HepG2 (cell line): ENCODE data around the gene ZNFX1. TPM values are rescaled to one million over a fixed set of nuclear protein-coding genes. Genes with fewer than 3 reads are reported as not detected.

ENCODE experiments used
- ARID2 ChIP-seq: sonication (generic); formaldehyde crosslinking; IDR thresholded peaks from 2 replicates; pipeline ENCODE4 v1.8.1; 2022; ENCODE audit warnings: mild to moderate bottlenecking, missing genetic modification reagents, borderline replicate concordance
- BRD4 ChIP-seq: sonication (generic); formaldehyde crosslinking; IDR thresholded peaks from 2 replicates; pipeline ENCODE4 v1.4.0; 2020; ENCODE audit warnings: missing genetic modification reagents
- BRF2 ChIP-seq: sonication (generic); formaldehyde crosslinking; IDR thresholded peaks from 2 replicates; pipeline ENCODE4 v1.8.1; 2022; ENCODE audit warnings: mild to moderate bottlenecking, missing genetic modification reagents
- CHCHD3 ChIP-seq: sonication (generic); formaldehyde crosslinking; IDR thresholded peaks from 2 replicates; pipeline ENCODE4 v1.8.0; 2022; ENCODE audit warnings: mild to moderate bottlenecking, missing genetic modification reagents, moderate library complexity
- FOSL1 ChIP-seq: sonication (generic); formaldehyde crosslinking; IDR thresholded peaks from 2 replicates; pipeline ENCODE4 v1.9.0; 2021; ENCODE audit warnings: missing genetic modification reagents, borderline replicate concordance
- GLMP ChIP-seq: sonication (generic); formaldehyde crosslinking; IDR thresholded peaks from 2 replicates; pipeline ENCODE4 v1.9.0; 2021; ENCODE audit warnings: missing genetic modification reagents, mild to moderate bottlenecking, borderline replicate concordance
- IRF9 ChIP-seq: sonication (generic); formaldehyde crosslinking; IDR thresholded peaks from 2 replicates; pipeline ENCODE4 v1.8.0; 2022; ENCODE audit warnings: missing genetic modification reagents, mild to moderate bottlenecking, borderline replicate concordance
- NFE2L2 ChIP-seq: fragments of 150-350 bp; IDR thresholded peaks from 2 replicates; pipeline ENCODE4 v1.6.1; 2014; ENCODE audit warnings: low read length
- NONO ChIP-seq, 2 experiments: fragments of 450-650 bp in 1 of 2; sonication (generic) in 1 of 2; formaldehyde crosslinking in 1 of 2; IDR thresholded peaks in 1 of 2; conservative IDR thresholded peaks in 1 of 2; 2 replicates each; pipeline versions ENCODE4 v1.6.1 to v1.8.0; 2017 to 2022; ENCODE audit warnings: mild to moderate bottlenecking in 1 of 2, missing genetic modification reagents in 1 of 2, moderate library complexity in 1 of 2
- PRDM4 ChIP-seq: sonication (generic); formaldehyde crosslinking; IDR thresholded peaks from 2 replicates; pipeline ENCODE4 v1.9.0; 2021; ENCODE audit warnings: missing genetic modification reagents, borderline replicate concordance
- RFX5 ChIP-seq: IDR thresholded peaks from 2 replicates; pipeline ENCODE4 v1.6.1; 2011; ENCODE audit warnings: low read depth, low read length, improper control_type of control experiment
- ZBTB26 ChIP-seq: IDR thresholded peaks from 2 replicates; pipeline ENCODE4 v1.6.1; 2016; ENCODE audit warnings: missing compliant biosample characterization, missing genetic modification reagents, borderline replicate concordance
- ZEB1 ChIP-seq: IDR thresholded peaks from 2 replicates; pipeline ENCODE4 v1.6.1; 2012; ENCODE audit warnings: mild to moderate bottlenecking, low read depth, inconsistent platforms; ENCODE audit not compliant: insufficient replicate concordance
- ZMAT3 ChIP-seq: sonication (generic); formaldehyde crosslinking; conservative IDR thresholded peaks from 2 replicates; pipeline ENCODE4 v1.7.0; 2021; ENCODE audit warnings: missing genetic modification reagents
- ZNF496 ChIP-seq: sonication (generic); formaldehyde crosslinking; IDR thresholded peaks from 2 replicates; pipeline ENCODE4 v1.8.1; 2023; ENCODE audit warnings: mild to moderate bottlenecking, moderate library complexity, missing genetic modification reagents; ENCODE audit not compliant: insufficient replicate concordance
- ZNF841 ChIP-seq: sonication (generic); formaldehyde crosslinking; IDR thresholded peaks from 2 replicates; pipeline ENCODE4 v1.8.1; 2023; ENCODE audit warnings: missing genetic modification reagents, borderline replicate concordance
- ZSCAN12 ChIP-seq: sonication (generic); formaldehyde crosslinking; IDR thresholded peaks from 2 replicates; pipeline ENCODE4 v1.9.0; 2021; ENCODE audit warnings: mild to moderate bottlenecking, missing genetic modification reagents
- polyA plus RNA-seq, 8 experiments: library from polyadenylated mRNA; depleted of rRNA in 3 of 8; stranded (reverse) in 7 of 8; unstranded in 1 of 8; fragments of >200 nt; fragmentation: Illumina TruSeq in 4 of 8; extraction: Trizol in 4 of 8; gene quantifications; 2 replicates each; pipeline versions ENCODE4 v1.2.1 to v1.2.3, GENCODE V29; 2011 to 2016; ENCODE audit warnings: low read depth in 4 of 8, missing spikeins in 1 of 8, mixed read lengths in 1 of 8; ENCODE audit not compliant: insufficient read depth in 1 of 8
- total RNA-seq, 5 experiments: library from RNA; depleted of rRNA; stranded (reverse); fragments of >200 nt; fragmentation: Illumina TruSeq; extraction: Trizol; gene quantifications; 2 replicates each; pipeline ENCODE4 v1.2.3, GENCODE V29; 2016; ENCODE audit warnings: low read depth in 1 of 5
- TF ChIP-seq, protein P1 (sequence below): sonication (generic); formaldehyde crosslinking; IDR thresholded peaks from 2 replicates; pipeline ENCODE4 v1.8.0; 2022; ENCODE audit warnings: mild to moderate bottlenecking, missing genetic modification reagents, borderline replicate concordance
- TF ChIP-seq, protein P2 (sequence below): sonication (generic); formaldehyde crosslinking; IDR thresholded peaks from 2 replicates; pipeline ENCODE4 v1.8.0; 2022; ENCODE audit warnings: missing genetic modification reagents, mild to moderate bottlenecking, inconsistent platforms, borderline replicate concordance

Gene ZNFX1
- total and polyA plus RNA-seq, 2 of the 13 experiments (the other 11 are each of a cell fraction or from before 2014, with no cell fraction given), result 2.9 to 11.1 TPM

DNA sequence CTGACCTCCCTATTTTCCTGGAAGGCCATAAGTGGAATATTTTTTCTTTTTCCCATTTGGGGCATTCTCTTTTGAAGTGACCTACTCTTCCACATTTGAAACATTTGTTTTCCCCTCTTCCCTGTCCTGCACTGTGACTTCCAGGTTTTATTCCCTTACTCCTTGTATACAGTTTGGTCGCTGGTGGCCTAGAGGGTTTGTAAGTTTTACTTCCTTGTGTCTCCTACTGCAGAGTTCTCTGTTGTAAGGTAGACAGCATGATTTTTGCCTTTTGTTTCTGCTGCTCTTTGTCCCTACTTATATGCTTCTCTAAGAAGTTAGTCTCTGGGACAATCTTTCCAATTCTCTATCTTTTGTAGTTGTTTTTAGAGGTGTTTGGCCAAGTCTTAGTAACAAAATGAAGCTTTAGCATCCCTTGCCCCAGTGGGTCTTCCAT, 7.4 kb upstream of the ZNFX1 start (continued):
- TF ChIP-seq, protein P1, sequence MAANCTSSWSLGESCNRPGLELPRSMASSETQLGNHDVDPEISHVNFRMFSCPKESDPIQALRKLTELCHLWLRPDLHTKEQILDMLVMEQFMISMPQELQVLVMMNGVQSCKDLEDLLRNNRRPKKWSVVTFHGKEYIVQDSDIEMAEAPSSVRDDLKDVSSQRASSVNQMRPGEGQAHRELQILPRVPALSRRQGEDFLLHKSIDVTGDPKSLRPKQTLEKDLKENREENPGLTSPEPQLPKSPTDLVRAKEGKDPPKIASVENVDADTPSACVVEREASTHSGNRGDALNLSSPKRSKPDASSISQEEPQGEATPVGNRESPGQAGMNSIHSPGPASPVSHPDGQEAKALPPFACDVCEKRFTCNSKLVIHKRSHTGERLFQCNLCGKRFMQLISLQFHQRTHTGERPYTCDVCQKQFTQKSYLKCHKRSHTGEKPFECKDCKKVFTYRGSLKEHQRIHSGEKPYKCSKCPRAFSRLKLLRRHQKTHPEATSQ (CRISPR knock-in tag), result peak; percentile 79; the same call in 1 of the 2 replicates
- no peak for TF ChIP-seq ZBTB26 (CRISPR knock-in tag)
- no peak for TF ChIP-seq CHCHD3
- TF ChIP-seq, protein P2, sequence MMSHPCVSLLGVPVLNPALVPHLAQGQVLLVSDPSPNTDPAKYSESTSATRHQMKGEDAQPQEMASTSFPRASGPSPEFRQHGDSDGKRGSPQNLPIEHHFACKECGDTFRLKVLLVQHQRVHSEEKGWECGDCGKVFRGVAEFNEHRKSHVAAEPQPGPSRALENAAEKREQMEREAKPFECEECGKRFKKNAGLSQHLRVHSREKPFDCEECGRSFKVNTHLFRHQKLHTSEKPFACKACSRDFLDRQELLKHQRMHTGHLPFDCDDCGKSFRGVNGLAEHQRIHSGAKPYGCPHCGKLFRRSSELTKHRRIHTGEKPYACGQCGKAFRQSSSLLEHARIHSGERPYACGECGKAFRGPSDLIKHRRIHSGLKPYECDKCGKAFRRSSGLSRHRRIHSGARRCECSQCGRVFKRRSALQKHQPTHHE (CRISPR knock-in tag), result no peak
- TF ChIP-seq ZSCAN12 (CRISPR knock-in tag), result no peak
- TF ChIP-seq ZEB1, result no peak
- no peak for TF ChIP-seq GLMP (CRISPR knock-in tag)
- no peak for TF ChIP-seq ZMAT3 (CRISPR knock-in tag)
- TF ChIP-seq RFX5, result no peak
- TF ChIP-seq ZNF841 (CRISPR knock-in tag), result no peak
- no peak for TF ChIP-seq NFE2L2
- TF ChIP-seq BRF2 (CRISPR knock-in tag), result 0 out of 2 replicates have a peak, but pooled peaks have one; percentile 57
- no peak for TF ChIP-seq ZNF496
- TF ChIP-seq PRDM4, result no peak
- TF ChIP-seq BRD4 (CRISPR knock-in tag), result no peak
- TF ChIP-seq FOSL1 (CRISPR knock-in tag), result no peak
- no peak for TF ChIP-seq IRF9 (CRISPR knock-in tag)
- TF ChIP-seq NONO (IDR thresholded peaks at IDR 0.05), result no peak
- 0 out of 2 replicates have a peak, but pooled peaks have one; percentile 33 for TF ChIP-seq NONO (CRISPR knock-in tag; conservative IDR thresholded peaks at IDR 0.05)
- peak; percentile 79; the same call in 1 of the 2 replicates for TF ChIP-seq ARID2
